DND-41 (cell line): ENCODE measurements around the gene FBXW11.
A peak's percentile ranks its signal among the peaks of the same experiment; 100 is the strongest.

Source experiments
- ATAC-seq: fragments of 200-7000 bp; cut with Tn5 transposase; 3 replicates; pipeline ENCODE4 v1.9.1; 2021; ENCODE audit warnings: low read depth; ENCODE audit not compliant: insufficient read depth
- DNase-seq: peaks from one replicate; pipeline ENCODE4 v3.0.0-alpha.2; 2020
- H2AFZ ChIP-seq: 2 replicates; pipeline ENCODE4 v1.6.0; 2012; ENCODE audit warnings: low read depth, low read length
- H3K27ac ChIP-seq: 2 replicates; pipeline ENCODE4 v1.5.1; 2012; ENCODE audit warnings: low read length, inconsistent platforms
- H3K27me3 ChIP-seq: fragments of 200-600 bp; sonication (generic); 2 replicates; pipeline ENCODE4 v1.6.0; 2012; ENCODE audit warnings: low read length, mild to moderate bottlenecking, inconsistent platforms; ENCODE audit not compliant: insufficient read depth, poor library complexity
- H3K36me3 ChIP-seq: 2 replicates; pipeline ENCODE4 v1.5.1; 2012; ENCODE audit warnings: low read length, inconsistent platforms; ENCODE audit not compliant: insufficient read depth
- H3K4me1 ChIP-seq: 2 replicates; pipeline ENCODE4 v1.5.1; 2012; ENCODE audit warnings: mild to moderate bottlenecking, low read length; ENCODE audit not compliant: insufficient read depth
- H3K4me2 ChIP-seq: 2 replicates; pipeline ENCODE4 v1.6.0; 2012; ENCODE audit warnings: mild to moderate bottlenecking, moderate library complexity, low read length, inconsistent platforms; ENCODE audit not compliant: insufficient read depth
- H3K4me3 ChIP-seq, 2 experiments: fragments of 200-600 bp in 1 of 2; shearing (Covaris generic) in 1 of 2; 2 replicates each; pipeline ENCODE4 v1.5.1; 2012 to 2016; ENCODE audit warnings: inconsistent platforms in 2 of 2, low read length in 2 of 2, mild to moderate bottlenecking in 2 of 2, low read depth in 1 of 2, moderate library complexity in 1 of 2
- H3K79me2 ChIP-seq: 2 replicates; pipeline ENCODE4 v1.6.0; 2012; ENCODE audit warnings: low read length, inconsistent platforms; ENCODE audit not compliant: insufficient read depth
- H3K9ac ChIP-seq: 2 replicates; pipeline ENCODE4 v1.6.0; 2012; ENCODE audit warnings: low read depth, mild to moderate bottlenecking, inconsistent platforms, low read length, moderate library complexity
- H3K9me3 ChIP-seq: 2 replicates; pipeline ENCODE4 v1.5.1; 2012; ENCODE audit warnings: low read length, moderate library complexity, mild to moderate bottlenecking, inconsistent platforms; ENCODE audit not compliant: insufficient read depth, severe bottlenecking
- H4K20me1 ChIP-seq: 2 replicates; pipeline ENCODE4 v1.6.0; 2012; ENCODE audit warnings: low read length; ENCODE audit not compliant: insufficient read depth
- EZH2 ChIP-seq: IDR thresholded peaks from 3 replicates; pipeline ENCODE4 v1.6.1; 2012; ENCODE audit warnings: borderline replicate concordance, low read depth, mild to moderate bottlenecking, moderate library complexity, low read length, inconsistent platforms; ENCODE audit not compliant: severe bottlenecking
- TF ChIP-seq, protein P1 (sequence below): IDR thresholded peaks from 2 replicates; pipeline ENCODE4 v1.5.1; 2012; ENCODE audit warnings: borderline replicate concordance, low read length, moderate library complexity, mild to moderate bottlenecking; ENCODE audit not compliant: poor library complexity, severe bottlenecking; ENCODE audit errors: extremely low read depth

The FBXW11 gene

DNA sequence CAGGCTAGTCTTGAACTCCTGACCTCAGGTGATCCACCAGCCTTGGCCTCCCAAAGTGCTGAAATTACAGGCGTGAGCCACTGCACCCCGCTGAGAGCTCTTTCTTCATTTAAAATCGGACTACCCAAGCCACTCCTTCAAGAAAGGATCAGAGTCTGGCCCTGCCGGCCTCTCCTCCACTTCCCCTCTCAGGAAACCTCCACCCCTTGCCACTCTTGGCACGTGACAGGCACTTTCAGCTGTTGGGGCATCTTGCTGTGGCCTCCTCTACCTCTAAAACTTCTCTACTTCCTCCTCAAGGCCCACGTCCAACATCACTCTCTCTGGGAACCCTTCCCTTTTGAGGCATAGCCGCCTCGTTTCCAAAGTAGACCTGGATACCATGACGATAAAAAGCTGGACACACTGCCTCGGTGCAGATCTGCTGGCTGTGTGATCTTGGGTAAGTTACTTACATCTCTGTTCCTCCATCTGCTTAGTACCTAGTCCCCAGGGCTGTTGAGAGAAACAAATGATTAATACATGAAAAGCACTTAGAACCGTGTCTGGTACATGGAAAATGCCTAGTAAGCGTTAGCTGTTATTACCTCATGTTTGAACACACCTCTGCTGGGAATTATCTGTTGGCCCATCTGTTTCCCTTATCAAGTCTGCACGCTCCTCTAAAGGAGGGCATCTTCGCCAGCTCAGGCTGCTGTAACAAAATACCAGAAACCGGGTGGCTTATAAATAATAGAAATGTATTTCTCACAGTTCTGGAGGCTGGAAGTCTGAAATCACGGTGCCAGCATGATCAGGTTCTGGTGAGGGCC lies 165.5 kb downstream of the FBXW11 start:
- Histone ChIP-seq H3K4me3 (no peak overlapping the region), H3K9ac (no peak overlapping the region), H3K27ac (no peak overlapping the region), H3K9me3 (no peaks in the 10 kb centered on the region), H3K4me2 (no peak overlapping the region), H3K79me2 (no peaks in the 10 kb centered on the region), H3K4me1 (no peaks in the 10 kb centered on the region), H2AFZ (no peak overlapping the region), H3K36me3 (no peaks in the 10 kb centered on the region), H4K20me1 (no peaks in the 10 kb centered on the region), H3K27me3 (no peaks in the 10 kb centered on the region)
- ATAC-seq: no peak
- DNase-seq: no peak
- no peak for TF ChIP-seq EZH2
- TF ChIP-seq, protein P1, sequence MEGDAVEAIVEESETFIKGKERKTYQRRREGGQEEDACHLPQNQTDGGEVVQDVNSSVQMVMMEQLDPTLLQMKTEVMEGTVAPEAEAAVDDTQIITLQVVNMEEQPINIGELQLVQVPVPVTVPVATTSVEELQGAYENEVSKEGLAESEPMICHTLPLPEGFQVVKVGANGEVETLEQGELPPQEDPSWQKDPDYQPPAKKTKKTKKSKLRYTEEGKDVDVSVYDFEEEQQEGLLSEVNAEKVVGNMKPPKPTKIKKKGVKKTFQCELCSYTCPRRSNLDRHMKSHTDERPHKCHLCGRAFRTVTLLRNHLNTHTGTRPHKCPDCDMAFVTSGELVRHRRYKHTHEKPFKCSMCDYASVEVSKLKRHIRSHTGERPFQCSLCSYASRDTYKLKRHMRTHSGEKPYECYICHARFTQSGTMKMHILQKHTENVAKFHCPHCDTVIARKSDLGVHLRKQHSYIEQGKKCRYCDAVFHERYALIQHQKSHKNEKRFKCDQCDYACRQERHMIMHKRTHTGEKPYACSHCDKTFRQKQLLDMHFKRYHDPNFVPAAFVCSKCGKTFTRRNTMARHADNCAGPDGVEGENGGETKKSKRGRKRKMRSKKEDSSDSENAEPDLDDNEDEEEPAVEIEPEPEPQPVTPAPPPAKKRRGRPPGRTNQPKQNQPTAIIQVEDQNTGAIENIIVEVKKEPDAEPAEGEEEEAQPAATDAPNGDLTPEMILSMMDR: no peak

DNA sequence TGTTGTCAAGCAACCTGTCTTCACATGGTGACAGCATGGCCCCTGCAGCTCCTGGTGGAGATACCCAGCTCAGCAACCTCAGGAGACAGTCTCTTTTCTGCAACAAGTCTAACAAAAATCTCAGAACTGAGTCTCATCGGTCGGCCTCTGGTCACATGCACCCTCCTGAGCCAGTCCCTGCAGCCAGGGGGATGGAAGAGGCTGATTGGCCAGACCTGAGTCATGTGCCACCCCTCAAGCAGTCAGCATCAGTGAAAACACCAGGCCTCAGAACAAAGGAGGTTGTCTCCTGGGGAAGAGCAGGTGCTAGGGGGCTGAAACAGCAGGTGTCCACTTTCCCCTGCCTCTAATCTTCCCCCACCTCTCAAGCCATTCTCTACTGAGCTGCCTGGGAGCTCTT lies 166.4 kb downstream of the FBXW11 start:
- no peak overlapping the region for H3K4me2 ChIP-seq

DNA sequence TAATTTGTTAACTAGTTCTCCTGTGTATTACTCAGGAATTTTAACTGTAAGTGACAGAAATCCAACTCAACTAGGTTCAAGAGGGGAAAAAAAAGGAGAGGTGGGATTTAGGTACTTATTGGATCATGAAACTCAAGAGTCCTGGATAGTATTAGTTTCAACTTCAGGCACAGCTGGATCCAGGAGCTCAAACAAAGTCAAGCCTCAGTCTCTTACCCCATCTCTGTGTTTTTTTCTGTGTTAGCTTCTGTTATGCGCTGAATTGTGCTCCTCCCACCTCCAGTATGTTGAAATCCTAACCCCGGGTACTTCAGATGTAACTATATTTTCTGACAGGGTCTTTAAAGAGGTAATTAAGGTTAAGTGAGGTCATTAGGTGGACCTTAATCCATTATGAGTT lies 167.3 kb downstream of the FBXW11 start:
- H3K79me2 ChIP-seq: no peaks in the 10 kb centered on the region

More for the DNA sequence above, 166.4 kb downstream of the FBXW11 start:
- DNase-seq: peak; percentile 17
- Histone ChIP-seq H3K4me3 (no peak overlapping the region), H4K20me1 (no peaks in the 10 kb centered on the region), H3K79me2 (no peaks in the 10 kb centered on the region), H3K4me1 (no peaks in the 10 kb centered on the region), H3K36me3 (no peaks in the 10 kb centered on the region), H3K9ac (no peak overlapping the region), H3K27me3 (no peaks in the 10 kb centered on the region), H3K27ac (no peak overlapping the region), H3K9me3 (no peaks in the 10 kb centered on the region), H2AFZ (no peak overlapping the region)
- ATAC-seq: peak; percentile 62; the same call in 2 of the 3 replicates
- TF ChIP-seq, protein P1: no peak
- TF ChIP-seq EZH2: no peak

More for the DNA sequence above, 167.3 kb downstream of the FBXW11 start:
- ATAC-seq (no peak), DNase-seq (no peak)
- Histone ChIP-seq H3K27ac (no peak overlapping the region), H3K4me3 (no peak overlapping the region), H3K4me2 (no peak overlapping the region), H2AFZ (no peak overlapping the region), H3K9me3 (no peaks in the 10 kb centered on the region), H3K27me3 (no peaks in the 10 kb centered on the region), H4K20me1 (no peaks in the 10 kb centered on the region), H3K9ac (no peak overlapping the region), H3K36me3 (no peaks in the 10 kb centered on the region), H3K4me1 (no peaks in the 10 kb centered on the region)
- no peak for TF ChIP-seq EZH2
- TF ChIP-seq, protein P1: no peak
